K562 (cell line): ENCODE measurements around the gene SLC27A2. TPM values are rescaled to one million over a fixed set of nuclear protein-coding genes. Genes with fewer than 3 reads are reported as not detected.

Experiments used
- ATAC-seq: fragments of 200-7000 bp; cut with Tn5 transposase; 3 replicates; pipeline ENCODE4 v1.9.1; 2020; ENCODE audit warnings: moderate library complexity
- BruUV-seq: library from RNA; stranded (reverse); fragments of 400-500 nt; replicated peaks from 2 replicates; lab custom pipeline; 2021; lab: Mats Ljungman, UMichigan
- CTCF ChIA-PET: fragments of 300-600 bp; formaldehyde crosslinking; extraction: SDS; loops from one replicate; lab custom pipeline; 2021; ENCODE audit warnings: low intra/inter-chr PET ratio; lab: Yijun Ruan, JAX
- POLR2A ChIA-PET: fragments of 300-600, 350-650 bp; sonication (Branson Sonifier 250); formaldehyde crosslinking; extraction: SDS; loops from one replicate; lab custom pipeline; 2021; ENCODE audit warnings: antibody characterized with exemption, inconsistent platforms; lab: Yijun Ruan, JAX
- DNase-seq, 4 experiments: peaks; one replicate each; pipeline versions ENCODE4 v3.0.0 to v3.0.0-alpha.2; 2011 to 2018; ENCODE audit warnings: low spot score in 3 of 4, mixed read lengths in 3 of 4; ENCODE audit errors: extremely low read depth in 1 of 4
- FAIRE-seq: peaks from 2 replicates; lab custom pipeline; 2011; peaks lifted over from hg19 to GRCh38; lab: Jason Lieb, UNC
- H2AFZ ChIP-seq: 2 replicates; pipeline ENCODE4 v1.6.0; 2011; ENCODE audit warnings: low read depth, low read length, control low read depth, inconsistent platforms
- H3K27ac ChIP-seq: fragments of 200-600 bp; 3 replicates; pipeline ENCODE4 v1.8.0; 2011; ENCODE audit warnings: low read depth, mild to moderate bottlenecking, control low read depth, inconsistent platforms, low read length, moderate library complexity, mixed read lengths; ENCODE audit errors: extremely low read depth
- H3K27me3 ChIP-seq, 2 experiments: fragments of 300-600 bp in 1 of 2; 2 replicates in 1 of 2; 3 replicates in 1 of 2; pipeline versions ENCODE4 v1.6.0 to v1.8.0; 2011; ENCODE audit warnings: inconsistent platforms in 2 of 2, low read length in 2 of 2, mild to moderate bottlenecking in 1 of 2, mixed read lengths in 1 of 2, moderate library complexity in 1 of 2; ENCODE audit not compliant: control insufficient read depth in 2 of 2, insufficient read depth in 2 of 2
- H3K36me3 ChIP-seq: fragments of 300-600 bp; 3 replicates; pipeline ENCODE4 v1.8.0; 2011; ENCODE audit warnings: mild to moderate bottlenecking, low read length, inconsistent platforms; ENCODE audit not compliant: control insufficient read depth, insufficient read depth
- H3K4me1 ChIP-seq, 2 experiments: fragments of 200-600 bp in 1 of 2; replicated peaks in 1 of 2; 2 replicates in 1 of 2; 3 replicates in 1 of 2; pipeline versions ENCODE4 v1.5.1 to v1.8.0; 2011; ENCODE audit warnings: inconsistent platforms in 2 of 2, low read length in 2 of 2, mild to moderate bottlenecking in 1 of 2, mixed read lengths in 1 of 2, moderate library complexity in 1 of 2; ENCODE audit not compliant: control insufficient read depth in 2 of 2, insufficient read depth in 2 of 2
- H3K4me2 ChIP-seq: 2 replicates; pipeline ENCODE4 v1.6.1; 2011; ENCODE audit warnings: low read length, control low read depth, inconsistent platforms, mixed read lengths; ENCODE audit not compliant: insufficient read depth
- H3K4me3 ChIP-seq: fragments of 200-600 bp; sonication (generic), shearing (Covaris generic); 2 replicates; pipeline ENCODE4 v1.5.1; 2016; ENCODE audit warnings: control low read depth, inconsistent platforms
- H3K79me2 ChIP-seq: fragments of 200-600 bp; 3 replicates; pipeline ENCODE4 v1.8.0; 2011; ENCODE audit warnings: low read length, inconsistent platforms; ENCODE audit not compliant: control insufficient read depth, insufficient read depth
- H3K9ac ChIP-seq, 2 experiments: 2 replicates each; pipeline versions ENCODE4 v1.6.0 to v1.6.1; 2011; ENCODE audit warnings: low read depth in 2 of 2, low read length in 2 of 2, control low read depth in 1 of 2, inconsistent platforms in 1 of 2, mild to moderate bottlenecking in 1 of 2, mixed read lengths in 1 of 2; ENCODE audit not compliant: insufficient read depth in 1 of 2
- H3K9me1 ChIP-seq: one replicate; pipeline ENCODE4 v1.6.0; 2011; ENCODE audit warnings: inconsistent platforms, mild to moderate bottlenecking, low read length, moderate library complexity; ENCODE audit not compliant: control insufficient read depth, insufficient read depth
- H3K9me3 ChIP-seq: replicated peaks from 2 replicates; pipeline ENCODE4 v1.5.1; 2011; ENCODE audit warnings: low read depth, low read length, inconsistent platforms; ENCODE audit not compliant: control insufficient read depth, insufficient read depth
- H4K20me1 ChIP-seq: replicated peaks from 2 replicates; pipeline ENCODE4 v1.6.1; 2011; ENCODE audit warnings: low read length, inconsistent platforms, mixed read lengths; ENCODE audit not compliant: control insufficient read depth, insufficient read depth
- ATF6 ChIP-seq: sonication (generic); formaldehyde crosslinking; IDR thresholded peaks from 2 replicates; pipeline ENCODE4 v1.4.0; 2020; ENCODE audit warnings: mild to moderate bottlenecking, missing genetic modification reagents
- FOXJ2 ChIP-seq: fragments of 200-800 bp; sonication (Bioruptor generic); IDR thresholded peaks from 2 replicates; pipeline ENCODE4 v1.6.1; 2016; ENCODE audit warnings: missing genetic modification characterization, missing compliant biosample characterization
- KHSRP ChIP-seq: fragments of 450-650 bp; IDR thresholded peaks from 2 replicates; pipeline ENCODE4 v1.6.1; 2017
- LEF1 ChIP-seq: fragments of 450-650 bp; IDR thresholded peaks from 2 replicates; pipeline ENCODE4 v1.6.1; 2016; ENCODE audit warnings: mild to moderate bottlenecking
- NONO ChIP-seq, 2 experiments: fragments of 200-400 bp in 1 of 2; fragments of 450-650 bp in 1 of 2; formaldehyde crosslinking in 1 of 2; IDR thresholded peaks; 2 replicates each; pipeline ENCODE4 v1.6.1; 2017; ENCODE audit warnings: low read depth in 2 of 2, mild to moderate bottlenecking in 2 of 2, moderate library complexity in 2 of 2, low read length in 1 of 2
- OTX1 ChIP-seq: fragments of 450-650 bp; formaldehyde crosslinking; IDR thresholded peaks from 2 replicates; pipeline ENCODE4 v1.4.0; 2022; ENCODE audit warnings: mild to moderate bottlenecking
- PRPF4 ChIP-seq: fragments of 200-400 bp; formaldehyde crosslinking; IDR thresholded peaks from one replicate; pipeline ENCODE4 v1.6.1; 2017; ENCODE audit warnings: low read length, low read depth, mild to moderate bottlenecking; ENCODE audit not compliant: insufficient read depth, poor library complexity, severe bottlenecking
- RBM15 ChIP-seq: fragments of 200-400 bp; formaldehyde crosslinking; IDR thresholded peaks from 2 replicates; pipeline ENCODE4 v1.6.1; 2018; ENCODE audit warnings: mild to moderate bottlenecking, low read length, moderate library complexity; ENCODE audit not compliant: insufficient read depth
- RFX1 ChIP-seq: fragments of 450-650 bp; IDR thresholded peaks from 2 replicates; pipeline ENCODE4 v1.6.1; 2016; ENCODE audit warnings: mild to moderate bottlenecking, moderate library complexity
- TOE1 ChIP-seq, 2 experiments: fragments of 450-650 bp in 1 of 2; sonication (generic) in 1 of 2; formaldehyde crosslinking in 1 of 2; IDR thresholded peaks; 2 replicates each; pipeline versions ENCODE4 v1.7.1 to v1.8.0; 2016 to 2022; ENCODE audit warnings: borderline replicate concordance in 2 of 2, mild to moderate bottlenecking in 2 of 2, antibody characterized with exemption in 1 of 2, inconsistent platforms in 1 of 2, low read depth in 1 of 2, missing genetic modification reagents in 1 of 2, moderate library complexity in 1 of 2
- ZNF23 ChIP-seq: fragments of 250-450 bp; sonication (Bioruptor Pico); IDR thresholded peaks from 2 replicates; pipeline ENCODE4 v1.4.0; 2020; ENCODE audit warnings: mild to moderate bottlenecking
- ZNF239 ChIP-seq: fragments of 250-450 bp; sonication (Bioruptor Pico); IDR thresholded peaks from 2 replicates; pipeline ENCODE4 v1.4.0; 2020; ENCODE audit warnings: mild to moderate bottlenecking
- WGBS: fragments of 100-300 bp; shearing (Covaris generic); methylation state at CpG from one replicate; pipeline ENCODE4 v1.1.6; 2016; ENCODE audit warnings: low coverage, mixed read lengths; ENCODE audit not compliant: insufficient coverage; ENCODE audit errors: missing lambda C conversion rate; 5-methylcytosine and 5-hydroxymethylcytosine counted together
- in situ Hi-C: fragments of 300-500 bp; cut with MboI; formaldehyde crosslinking; loops from 4 replicates; pipeline ENCODE4 v1.15.0; 2018; ENCODE audit warnings: inconsistent platforms, mixed read lengths
- intact Hi-C: fragments of 100-400 bp; cut with micrococcal nuclease; formaldehyde crosslinking; loops from 2 replicates; pipeline ENCODE4 v1.14.2; 2022
- polyA plus RNA-seq, 8 experiments: library from polyadenylated mRNA; depleted of rRNA in 4 of 8; stranded (reverse) in 5 of 8; unstranded in 3 of 8; fragments of >200 nt; fragmentation: Nextera tagmentation in 2 of 8; fragmentation: Illumina TruSeq in 1 of 8; extraction: Ambion mirVana in 2 of 8; extraction: Trizol in 1 of 8; gene quantifications; 2 replicates each; pipeline versions ENCODE4 v1.2.1 to v1.2.3, GENCODE V29; 2011 to 2014; ENCODE audit warnings: inconsistent platforms in 1 of 8, missing spikeins in 1 of 8
- total RNA-seq, 7 experiments: library from RNA; depleted of rRNA in 6 of 7; stranded (reverse); fragments of >200 nt in 6 of 7; fragmentation: Illumina TruSeq in 2 of 7; extraction: Trizol in 2 of 7; gene quantifications; 2 replicates each; pipeline versions ENCODE4 v1.2.1 to v1.2.3, GENCODE V29; 2011 to 2021; ENCODE audit warnings: low replicate concordance in 1 of 7
- TF ChIP-seq, protein P1 (sequence below), 2 experiments: fragments of 200-800 bp in 1 of 2; sonication (Bioruptor generic) in 1 of 2; sonication (generic) in 1 of 2; formaldehyde crosslinking in 1 of 2; IDR thresholded peaks in 1 of 2; conservative IDR thresholded peaks in 1 of 2; 2 replicates each; pipeline versions ENCODE4 v1.5.0 to v1.6.1; 2016 to 2020; ENCODE audit warnings: missing compliant biosample characterization in 1 of 2, missing genetic modification characterization in 1 of 2, missing genetic modification reagents in 1 of 2
- TF ChIP-seq, protein P2 (sequence below): fragments of 250-450 bp; sonication (Bioruptor Pico); IDR thresholded peaks from 2 replicates; pipeline ENCODE4 v1.5.0; 2022; ENCODE audit warnings: mild to moderate bottlenecking

Gene SLC27A2
- total and polyA plus RNA-seq, 9 of the 15 experiments (the other 6 are each of a cell fraction or from before 2014, with no cell fraction given): 4.9 to 38.0 (median 22.7) TPM

GRCh38 chr15:50140098-50140497, 41.9 kb upstream of the SLC27A2 start (continued):
- TF ChIP-seq, protein P1, sequence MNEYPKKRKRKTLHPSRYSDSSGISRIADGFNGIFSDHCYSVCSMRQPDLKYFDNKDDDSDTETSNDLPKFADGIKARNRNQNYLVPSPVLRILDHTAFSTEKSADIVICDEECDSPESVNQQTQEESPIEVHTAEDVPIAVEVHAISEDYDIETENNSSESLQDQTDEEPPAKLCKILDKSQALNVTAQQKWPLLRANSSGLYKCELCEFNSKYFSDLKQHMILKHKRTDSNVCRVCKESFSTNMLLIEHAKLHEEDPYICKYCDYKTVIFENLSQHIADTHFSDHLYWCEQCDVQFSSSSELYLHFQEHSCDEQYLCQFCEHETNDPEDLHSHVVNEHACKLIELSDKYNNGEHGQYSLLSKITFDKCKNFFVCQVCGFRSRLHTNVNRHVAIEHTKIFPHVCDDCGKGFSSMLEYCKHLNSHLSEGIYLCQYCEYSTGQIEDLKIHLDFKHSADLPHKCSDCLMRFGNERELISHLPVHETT (CRISPR knock-in tag; conservative IDR thresholded peaks at IDR 0.05 in 1 of 2, IDR thresholded peaks at IDR 0.05 in 1 of 2): no peak

- H3K4me2 ChIP-seq: no peak overlapping the region
- no peaks in the 10 kb centered on the region for H3K9me3 ChIP-seq
- WGBS: 12% methylated on average over 3 of the region's 3 CpGs
- H2AFZ ChIP-seq: no peak overlapping the region
- no peak for TF ChIP-seq NONO (IDR thresholded peaks at IDR 0.05; ENCODE audit: low read depth in 2 of 2, low read length in 1 of 2)
- TF ChIP-seq RBM15: no peak
- TF ChIP-seq RFX1: no peak
- no peak for TF ChIP-seq LEF1
- TF ChIP-seq OTX1 (CRISPR knock-in tag): no peak
- no peak for TF ChIP-seq FOXJ2 (tag)
- TF ChIP-seq TOE1 (IDR thresholded peaks at IDR 0.05; ENCODE audit: borderline replicate concordance): no peak
- TF ChIP-seq TOE1 (CRISPR knock-in tag; IDR thresholded peaks at IDR 0.05; ENCODE audit: borderline replicate concordance, low read depth): no peak
- TF ChIP-seq, protein P2, sequence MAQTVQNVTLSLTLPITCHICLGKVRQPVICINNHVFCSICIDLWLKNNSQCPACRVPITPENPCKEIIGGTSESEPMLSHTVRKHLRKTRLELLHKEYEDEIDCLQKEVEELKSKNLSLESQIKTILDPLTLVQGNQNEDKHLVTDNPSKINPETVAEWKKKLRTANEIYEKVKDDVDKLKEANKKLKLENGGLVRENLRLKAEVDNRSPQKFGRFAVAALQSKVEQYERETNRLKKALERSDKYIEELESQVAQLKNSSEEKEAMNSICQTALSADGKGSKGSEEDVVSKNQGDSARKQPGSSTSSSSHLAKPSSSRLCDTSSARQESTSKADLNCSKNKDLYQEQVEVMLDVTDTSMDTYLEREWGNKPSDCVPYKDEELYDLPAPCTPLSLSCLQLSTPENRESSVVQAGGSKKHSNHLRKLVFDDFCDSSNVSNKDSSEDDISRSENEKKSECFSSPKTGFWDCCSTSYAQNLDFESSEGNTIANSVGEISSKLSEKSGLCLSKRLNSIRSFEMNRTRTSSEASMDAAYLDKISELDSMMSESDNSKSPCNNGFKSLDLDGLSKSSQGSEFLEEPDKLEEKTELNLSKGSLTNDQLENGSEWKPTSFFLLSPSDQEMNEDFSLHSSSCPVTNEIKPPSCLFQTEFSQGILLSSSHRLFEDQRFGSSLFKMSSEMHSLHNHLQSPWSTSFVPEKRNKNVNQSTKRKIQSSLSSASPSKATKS (CRISPR knock-in tag): no peak
- TF ChIP-seq ATF6 (CRISPR knock-in tag): no peak
- TF ChIP-seq ZNF23 (CRISPR knock-in tag): no peak
- TF ChIP-seq KHSRP: no peak
- TF ChIP-seq PRPF4: no peak
- TF ChIP-seq ZNF239 (CRISPR knock-in tag): no peak
- H3K27ac ChIP-seq: no peak overlapping the region
- no TSS peak for BruUV-seq
- H4K20me1 ChIP-seq: no peaks in the 10 kb centered on the region
- ChIA-PET POLR2A (interaction anchor here (0.5 kb wide), 1 partner anchor 125 kb away, joined by 3 read pairs; no protein-coding TSS in a partner anchor), CTCF (no interaction called here)
- no peaks in the 10 kb centered on the region for H3K36me3 ChIP-seq
- no peak for FAIRE-seq
- ATAC-seq: no peak
- no peaks in the 10 kb centered on the region for H3K79me2 ChIP-seq
- H3K4me3 ChIP-seq: no peak overlapping the region
- H3K4me1 ChIP-seq: peaks cover 0 to 3% of the 10 kb centered on the region in 2 experiments; a peak in 2 of 5 replicates
- no peaks in the 10 kb centered on the region for H3K9me1 ChIP-seq
- no peak overlapping the region for H3K9ac ChIP-seq
- in situ Hi-C loops (loop anchor here (10.0 to 25.0 kb wide), 2 partner anchors 1286 to 1779 kb away; no protein-coding TSS in a partner anchor), intact Hi-C loops (loop anchor here (5.0 to 10.0 kb wide), 3 partner anchors 266 to 1279 kb away; partner anchors contain the start of gene FGF7)
- no peak for DNase-seq
- H3K27me3 ChIP-seq: no peaks in the 10 kb centered on the region
Observed at GRCh38 chr15:50140983-50141382, 41.0 kb upstream of the SLC27A2 start.
